T-cell (primary cell): ENCODE data around the gene CPB2. TPM values are rescaled to one million over a fixed set of nuclear protein-coding genes. Genes with fewer than 3 reads are reported as not detected.

Experiments used
- ATAC-seq, 4 experiments: fragments of 200-7000 bp in 3 of 4; fragments of 150-1000 bp in 1 of 4; cut with Tn5 transposase; replicated peaks in 1 of 4; 1 replicate in 3 of 4; 2 replicates in 1 of 4; pipeline ENCODE4 v1.10.0; 2021; ENCODE audit warnings: moderate library complexity in 3 of 4, mild to moderate bottlenecking in 2 of 4, moderate number of reproducible peaks in 1 of 4
- CTCF ChIA-PET, 2 donors: fragments of 300-600 bp; sonication (Branson Sonifier 250); formaldehyde crosslinking; loops; one replicate each; lab custom pipeline; 2022; ENCODE audit warnings: antibody characterized with exemption in 2 of 2; lab: Charles Lee
- POLR2A ChIA-PET, 2 donors: fragments of 300-600 bp; sonication (Branson Sonifier 250); formaldehyde crosslinking; loops; one replicate each; lab custom pipeline; 2022; ENCODE audit warnings: antibody characterized with exemption in 2 of 2; lab: Charles Lee
- DNase-seq, 35 experiments: peaks; one replicate each; pipeline versions ENCODE4 v3.0.0 to v3.0.0-alpha.2; 2013 to 2023
- H3K27ac ChIP-seq: one replicate; pipeline ENCODE4 v1.5.1; 2013; ENCODE audit warnings: low read length
- H3K27me3 ChIP-seq, 2 experiments: replicated peaks in 1 of 2; 1 replicate in 1 of 2; 2 replicates in 1 of 2; pipeline versions ENCODE4 v1.6.1 to v1.7.0; 2013; ENCODE audit warnings: low read length in 1 of 2, mixed read lengths in 1 of 2; ENCODE audit not compliant: control insufficient read depth in 2 of 2, insufficient read depth in 2 of 2; ENCODE audit errors: extremely low read depth in 1 of 2
- H3K36me3 ChIP-seq, 2 donors: 1 replicate in 1 of 2; 2 replicates in 1 of 2; pipeline versions ENCODE4 v1.6.1 to v1.7.0; 2013; ENCODE audit warnings: low read length in 1 of 2; ENCODE audit not compliant: control insufficient read depth in 2 of 2, insufficient read depth in 1 of 2; ENCODE audit errors: extremely low read depth in 1 of 2
- H3K4me1 ChIP-seq, 2 experiments: 1 replicate in 1 of 2; 2 replicates in 1 of 2; pipeline versions ENCODE4 v1.6.1 to v1.7.0; 2013; ENCODE audit warnings: low read length in 2 of 2, mixed read lengths in 1 of 2; ENCODE audit not compliant: insufficient read depth in 2 of 2, control insufficient read depth in 1 of 2; ENCODE audit errors: extremely low read depth in 1 of 2
- H3K4me3 ChIP-seq, 2 donors: 1 replicate in 1 of 2; 2 replicates in 1 of 2; pipeline versions ENCODE4 v1.5.1 to v1.7.0; 2013; ENCODE audit warnings: mild to moderate bottlenecking in 2 of 2, low read length in 1 of 2, moderate library complexity in 1 of 2; ENCODE audit not compliant: control insufficient read depth in 1 of 2; ENCODE audit errors: extremely low read depth in 1 of 2
- H3K9me3 ChIP-seq: 2 replicates; pipeline ENCODE4 v1.7.0; 2013
- H3K27ac Mint-ChIP-seq, 2 donors: one replicate each; pipeline ENCODE4 v1.8.0; 2020 to 2021; ENCODE audit warnings: mild to moderate bottlenecking in 2 of 2, mixed read lengths in 2 of 2
- H3K27me3 Mint-ChIP-seq, 2 donors: one replicate each; pipeline ENCODE4 v1.8.0; 2021 to 2022; ENCODE audit warnings: mixed read lengths in 2 of 2
- H3K36me3 Mint-ChIP-seq: one replicate; pipeline ENCODE4 v1.8.0; 2021; ENCODE audit warnings: mixed read lengths
- H3K4me1 Mint-ChIP-seq, 3 donors: one replicate each; pipeline ENCODE4 v1.8.0; 2020 to 2022; ENCODE audit warnings: mixed read lengths in 3 of 3, mild to moderate bottlenecking in 1 of 3
- H3K4me3 Mint-ChIP-seq, 3 donors: one replicate each; pipeline ENCODE4 v1.8.0; 2020 to 2022; ENCODE audit warnings: mild to moderate bottlenecking in 3 of 3, mixed read lengths in 3 of 3, moderate library complexity in 3 of 3
- H3K9me3 Mint-ChIP-seq, 3 donors: one replicate each; pipeline ENCODE4 v1.8.0; 2020 to 2022; ENCODE audit warnings: mixed read lengths in 3 of 3
- WGBS: methylation state at CpG from one replicate; pipeline ENCODE4 v1.1.5; 2013; ENCODE audit warnings: missing lambda C conversion rate; ENCODE audit not compliant: insufficient coverage; 5-methylcytosine and 5-hydroxymethylcytosine counted together
- total RNA-seq, 35 experiments: library from RNA in 6 of 35; stranded (reverse) in 6 of 35; fragments of 120-200 nt in 1 of 35; gene quantifications; one replicate each; pipeline versions ENCODE4 v1.2.1 to v1.2.4 and lab custom pipeline; 2013 to 2026

CPB2 gene
- under 1 TPM in 3 of 5 donors, not detected in 2; 0.13 to 0.29 (median 0.28) TPM for total RNA-seq
- not detected for total RNA-seq (2013)
- 0 to 0.14 (median 0) reads per million in 29 experiments for total RNA-seq (lab: John Stamatoyannopoulos, UW)

GRCh38 chr13:46104868-46105267 lies at the start of gene CPB2:
Gene CPB2, minus strand, starts transcription at chr13:46105033. Its CDS starts 24 bp downstream, at chr13:46105009.
- H3K27me3 ChIP-seq, result peaks cover 0 to 3% of the 10 kb centered on the region in 2 experiments
- 80% methylated on average over 3 of the region's 4 CpGs for WGBS
- Mint-ChIP-seq H3K4me1 (peaks cover 8 to 13% (median 9%) of the 10 kb centered on the region in 3 donors), H3K36me3 (no peaks in the 10 kb centered on the region), H3K27me3 (peaks cover 0 to 7% of the 10 kb centered on the region in 2 donors), H3K9me3 (no peaks in the 10 kb centered on the region), H3K4me3 (no peak within 1 kb of the TSS), H3K27ac (no peak within 1 kb of the TSS)
- no peak for DNase-seq
- ChIA-PET CTCF (interaction anchor here in 1 of 2 donors (0.6 to 1.3 kb wide), 2 partner anchors 22 to 775 kb away, joined by 3 to 4 read pairs; no protein-coding TSS in a partner anchor), POLR2A (no interaction called here)
- no peak within 1 kb of the TSS for H3K27ac ChIP-seq
- H3K4me3 ChIP-seq, result no peak within 1 kb of the TSS
- no peaks in the 10 kb centered on the region for H3K4me1 ChIP-seq
- no peaks in the 10 kb centered on the region for H3K36me3 ChIP-seq
- ATAC-seq, result no peak
- no peaks in the 10 kb centered on the region for H3K9me3 ChIP-seq

GRCh38 chr13:46154136-46154801 lies 49.4 kb upstream of the CPB2 start:
- CTCF ChIA-PET, result no interaction called here
- H3K4me1 Mint-ChIP-seq, result peaks cover 39 to 47% (median 43%) of the 10 kb centered on the region in 3 donors
- ATAC-seq, result no peak

GRCh38 chr13:46152627-46153328 lies 47.9 kb upstream of the CPB2 start:
- POLR2A ChIA-PET, result interaction anchor here (0.5 to 1.5 kb wide), 4 partner anchors 11 to 140 kb away, joined by 3 to 7 read pairs (median 6); no protein-coding TSS in a partner anchor
- H3K4me3 ChIP-seq, result no peak overlapping the region
- CTCF ChIA-PET, result interaction anchor here (0.6 kb wide), 2 partner anchors 168 to 416 kb away, joined by 3 read pairs; no protein-coding TSS in a partner anchor
- H3K4me1 Mint-ChIP-seq, result peaks cover 30 to 45% (median 37%) of the 10 kb centered on the region in 3 donors
- peaks cover 38 to 93% of the 10 kb centered on the region in 2 donors for H3K36me3 ChIP-seq
- peak overlapping the region; percentile 77 to 82 for H3K27ac Mint-ChIP-seq
- 71% methylated on average over 2 of the region's 6 CpGs for WGBS
- no peak overlapping the region for H3K4me3 Mint-ChIP-seq
- H3K27me3 Mint-ChIP-seq, result no peaks in the 10 kb centered on the region
- ATAC-seq (no peak), DNase-seq (no peak)
- H3K36me3 Mint-ChIP-seq, result peaks cover 68% of the 10 kb centered on the region
- no peaks in the 10 kb centered on the region for H3K9me3 Mint-ChIP-seq
- H3K27me3 ChIP-seq, result no peaks in the 10 kb centered on the region
- peaks cover 2% of the 10 kb centered on the region in 2 experiments for H3K4me1 ChIP-seq
- peak overlapping the region; percentile 24 for H3K27ac ChIP-seq
- H3K9me3 ChIP-seq, result no peaks in the 10 kb centered on the region

More at GRCh38 chr13:46154136-46154801, 49.4 kb upstream of the CPB2 start:
- no peaks in the 10 kb centered on the region for H3K27me3 Mint-ChIP-seq
- POLR2A ChIA-PET, result no interaction called here
- peaks cover 75% of the 10 kb centered on the region for H3K36me3 Mint-ChIP-seq
- WGBS, result 67% methylated on average over 3 of the region's 7 CpGs
- no peak overlapping the region for H3K4me3 Mint-ChIP-seq
- H3K27ac Mint-ChIP-seq, result peak overlapping the region; percentile 58 to 79
- peaks cover 2 to 4% of the 10 kb centered on the region in 2 experiments for H3K4me1 ChIP-seq
- no peak for DNase-seq
- H3K9me3 Mint-ChIP-seq, result no peaks in the 10 kb centered on the region
- no peaks in the 10 kb centered on the region for H3K9me3 ChIP-seq
- no peak overlapping the region for H3K27ac ChIP-seq
- H3K36me3 ChIP-seq, result peaks cover 33 to 99% of the 10 kb centered on the region in 2 donors
- H3K4me3 ChIP-seq, result no peak overlapping the region
- no peaks in the 10 kb centered on the region for H3K27me3 ChIP-seq

GRCh38 chr13:46150134-46150693 lies 45.4 kb upstream of the CPB2 start:
- Mint-ChIP-seq H3K36me3 (peaks cover 77% of the 10 kb centered on the region), H3K9me3 (no peaks in the 10 kb centered on the region), H3K4me3 (no peak overlapping the region), H3K4me1 (peaks cover 30 to 45% (median 35%) of the 10 kb centered on the region in 3 donors), H3K27me3 (no peaks in the 10 kb centered on the region), H3K27ac (peak overlapping the region; percentile 84 to 85)
- no peak for ATAC-seq
- H3K27ac ChIP-seq, result peak overlapping the region; percentile 3
- DNase-seq, result no peak
- ChIA-PET CTCF (interaction anchor here (0.6 to 2.8 kb wide), 5 partner anchors 10 to 460 kb away, joined by 3 to 8 read pairs (median 3); no protein-coding TSS in a partner anchor), POLR2A (interaction anchor here in 1 of 2 donors (0.6 to 0.7 kb wide), 4 partner anchors 11 to 128 kb away, joined by 4 to 11 read pairs (median 6); no protein-coding TSS in a partner anchor)
- H3K9me3 ChIP-seq, result no peaks in the 10 kb centered on the region
- H3K4me3 ChIP-seq, result no peak overlapping the region
- peaks cover 43 to 92% of the 10 kb centered on the region in 2 donors for H3K36me3 ChIP-seq
- no peaks in the 10 kb centered on the region for H3K27me3 ChIP-seq
- 100% methylated on average over 1 of the region's 1 CpG for WGBS
- peaks cover 0 to 2% of the 10 kb centered on the region in 2 experiments for H3K4me1 ChIP-seq

GRCh38 chr13:46149272-46150133 lies 44.7 kb upstream of the CPB2 start:
- peaks cover 78% of the 10 kb centered on the region for H3K36me3 Mint-ChIP-seq
- CTCF ChIA-PET, result interaction anchor here (0.5 to 2.8 kb wide), 4 partner anchors 8 to 53 kb away, joined by 3 to 8 read pairs (median 3); no protein-coding TSS in a partner anchor
- peak overlapping the region; percentile 3 for H3K27ac ChIP-seq

More at GRCh38 chr13:46149272-46150133, 44.7 kb upstream of the CPB2 start:
- H3K4me3 ChIP-seq, result no peak overlapping the region
- peak overlapping the region; percentile 84 to 85 for H3K27ac Mint-ChIP-seq
- H3K9me3 ChIP-seq, result no peaks in the 10 kb centered on the region
- H3K27me3 Mint-ChIP-seq, result no peaks in the 10 kb centered on the region
- H3K4me3 Mint-ChIP-seq, result no peak overlapping the region
- no peaks in the 10 kb centered on the region for H3K27me3 ChIP-seq
- POLR2A ChIA-PET, result interaction anchor here (0.6 to 1.1 kb wide), 2 partner anchors 12 to 47 kb away, joined by 4 to 7 read pairs; no protein-coding TSS in a partner anchor
- 67% methylated on average over 7 of the region's 7 CpGs for WGBS
- H3K4me1 ChIP-seq, result peaks cover 0 to 2% of the 10 kb centered on the region in 2 experiments
- peaks cover 41 to 92% of the 10 kb centered on the region in 2 donors for H3K36me3 ChIP-seq
- DNase-seq (no peak), ATAC-seq (no peak)
- no peaks in the 10 kb centered on the region for H3K9me3 Mint-ChIP-seq
- H3K4me1 Mint-ChIP-seq, result peaks cover 36 to 48% (median 39%) of the 10 kb centered on the region in 3 donors
